ENCODE results near the gene RNF40.
"Not testable (repeated sequence)": the region's sequence is repeated elsewhere in the genome, so short reads cannot be mapped to it uniquely, and the experiment has no call there.

Gene RNF40

GRCh38 chr16:30794634-30795033 is 32.5 kb downstream of the RNF40 start:
- Histone ChIP-seq H3K4me3 (ENCODE audit: insufficient read depth, low read depth, low read length) (no peak overlapping the region), H3K27me3 (ENCODE audit: control insufficient read depth, insufficient read depth, low read length, poor library complexity, severe bottlenecking) (no peaks in the 10 kb centered on the region), H3K36me3 (ENCODE audit: control insufficient read depth, insufficient read depth, low read length) (no peaks in the 10 kb centered on the region), H3K9me3 (ENCODE audit: control insufficient read depth, low read length) (no peaks in the 10 kb centered on the region), H3K4me1 (ENCODE audit: control insufficient read depth, insufficient read depth, low read length) (no peaks in the 10 kb centered on the region), H3K27ac (ENCODE audit: insufficient read depth, low read depth, low read length, poor library complexity, severe bottlenecking) (no peak overlapping the region)
- 86 to 87% methylated on average over 3 of the region's 3 CpGs for WGBS, 2 experiments

- WGBS, 2 experiments, result 84 to 85% methylated on average over 8 of the region's 8 CpGs
- Histone ChIP-seq H3K27me3 (ENCODE audit: control insufficient read depth, insufficient read depth, low read length, poor library complexity, severe bottlenecking) (peaks cover 5% of the 10 kb centered on the region), H3K36me3 (ENCODE audit: control insufficient read depth, insufficient read depth, low read length) (no peaks in the 10 kb centered on the region), H3K9me3 (ENCODE audit: control insufficient read depth, low read length) (no peaks in the 10 kb centered on the region), H3K4me3 (ENCODE audit: insufficient read depth, low read depth, low read length) (no peak overlapping the region), H3K4me1 (ENCODE audit: control insufficient read depth, insufficient read depth, low read length) (no peaks in the 10 kb centered on the region), H3K27ac (ENCODE audit: insufficient read depth, low read depth, low read length, poor library complexity, severe bottlenecking) (no peak overlapping the region)
Observed at GRCh38 chr16:30797670-30798309, 35.7 kb downstream of the RNF40 start.

GRCh38 chr16:30802936-30803335 is 40.8 kb downstream of the RNF40 start:
- Histone ChIP-seq H3K4me3 (ENCODE audit: insufficient read depth, low read depth, low read length) (no peak overlapping the region), H3K27me3 (ENCODE audit: control insufficient read depth, insufficient read depth, low read length, poor library complexity, severe bottlenecking) (peaks cover 30% of the 10 kb centered on the region), H3K4me1 (ENCODE audit: control insufficient read depth, insufficient read depth, low read length) (no peaks in the 10 kb centered on the region), H3K27ac (ENCODE audit: insufficient read depth, low read depth, low read length, poor library complexity, severe bottlenecking) (no peak overlapping the region), H3K36me3 (ENCODE audit: control insufficient read depth, insufficient read depth, low read length) (no peaks in the 10 kb centered on the region), H3K9me3 (ENCODE audit: control insufficient read depth, low read length) (no peaks in the 10 kb centered on the region)
- WGBS, 2 experiments, result 75 to 86% methylated on average over 3 of the region's 3 CpGs

GRCh38 chr16:30805056-30805369 is 42.9 kb downstream of the RNF40 start:
- Histone ChIP-seq H3K27ac (ENCODE audit: insufficient read depth, low read depth, low read length, poor library complexity, severe bottlenecking) (no peak overlapping the region), H3K4me3 (ENCODE audit: insufficient read depth, low read depth, low read length) (peak overlapping the region; percentile 65), H3K27me3 (ENCODE audit: control insufficient read depth, insufficient read depth, low read length, poor library complexity, severe bottlenecking) (peaks cover 27% of the 10 kb centered on the region), H3K9me3 (ENCODE audit: control insufficient read depth, low read length) (no peaks in the 10 kb centered on the region), H3K4me1 (ENCODE audit: control insufficient read depth, insufficient read depth, low read length) (no peaks in the 10 kb centered on the region), H3K36me3 (ENCODE audit: control insufficient read depth, insufficient read depth, low read length) (no peaks in the 10 kb centered on the region)
- WGBS, 2 experiments, result 73% methylated on average over 8 of the region's 8 CpGs

- H3K27ac ChIP-seq (ENCODE audit: insufficient read depth, low read depth, low read length, poor library complexity, severe bottlenecking), result no peak overlapping the region
- 3% methylated on average over 62 of the region's 62 CpGs for WGBS, 2 experiments
- peaks cover 25% of the 10 kb centered on the region for H3K27me3 ChIP-seq (ENCODE audit: control insufficient read depth, insufficient read depth, low read length, poor library complexity, severe bottlenecking)
- no peaks in the 10 kb centered on the region for H3K4me1 ChIP-seq (ENCODE audit: control insufficient read depth, insufficient read depth, low read length)
- peak overlapping the region; percentile 65 for H3K4me3 ChIP-seq (ENCODE audit: insufficient read depth, low read depth, low read length)
- H3K36me3 ChIP-seq (ENCODE audit: control insufficient read depth, insufficient read depth, low read length), result no peaks in the 10 kb centered on the region
- H3K9me3 ChIP-seq (ENCODE audit: control insufficient read depth, low read length), result no peaks in the 10 kb centered on the region
Observed at GRCh38 chr16:30805370-30806169, 43.4 kb downstream of the RNF40 start.

- H3K4me3 ChIP-seq (ENCODE audit: insufficient read depth, low read depth, low read length), result no peak overlapping the region
- no peaks in the 10 kb centered on the region for H3K36me3 ChIP-seq (ENCODE audit: control insufficient read depth, insufficient read depth, low read length)
- 95 to 98% methylated on average over 5 of the region's 5 CpGs for WGBS, 2 experiments
- H3K9me3 ChIP-seq (ENCODE audit: control insufficient read depth, low read length), result no peaks in the 10 kb centered on the region
- peaks cover 35% of the 10 kb centered on the region for H3K27me3 ChIP-seq (ENCODE audit: control insufficient read depth, insufficient read depth, low read length, poor library complexity, severe bottlenecking)
- H3K27ac ChIP-seq (ENCODE audit: insufficient read depth, low read depth, low read length, poor library complexity, severe bottlenecking), result no peak overlapping the region
- no peaks in the 10 kb centered on the region for H3K4me1 ChIP-seq (ENCODE audit: control insufficient read depth, insufficient read depth, low read length)
Observed at GRCh38 chr16:30808146-30808545, 46.0 kb downstream of the RNF40 start.

- H3K9me3 ChIP-seq (ENCODE audit: control insufficient read depth, low read length); H3K27ac ChIP-seq (ENCODE audit: insufficient read depth, low read depth, low read length, poor library complexity, severe bottlenecking); H3K4me3 ChIP-seq (ENCODE audit: insufficient read depth, low read depth, low read length); H3K36me3 ChIP-seq (ENCODE audit: control insufficient read depth, insufficient read depth, low read length); H3K4me1 ChIP-seq (ENCODE audit: control insufficient read depth, insufficient read depth, low read length): not testable (repeated sequence)
- WGBS, 2 experiments, result 74 to 80% methylated on average over 5 of the region's 5 CpGs
- H3K27me3 ChIP-seq (ENCODE audit: control insufficient read depth, insufficient read depth, low read length, poor library complexity, severe bottlenecking), result peaks cover 33% of the 10 kb centered on the region
Observed at GRCh38 chr16:30808890-30809426, 46.8 kb downstream of the RNF40 start.

GRCh38 chr16:30809675-30810074 is 47.6 kb downstream of the RNF40 start:
- peaks cover 33% of the 10 kb centered on the region for H3K27me3 ChIP-seq (ENCODE audit: control insufficient read depth, insufficient read depth, low read length, poor library complexity, severe bottlenecking)
- 72 to 73% methylated on average over 5 of the region's 5 CpGs for WGBS, 2 experiments

GRCh38 chr16:30813821-30814189 is 51.7 kb downstream of the RNF40 start:
- Histone ChIP-seq H3K4me3 (ENCODE audit: insufficient read depth, low read depth, low read length) (peak overlapping the region; percentile 25), H3K27ac (ENCODE audit: insufficient read depth, low read depth, low read length, poor library complexity, severe bottlenecking) (no peak overlapping the region), H3K4me1 (ENCODE audit: control insufficient read depth, insufficient read depth, low read length) (no peaks in the 10 kb centered on the region), H3K27me3 (ENCODE audit: control insufficient read depth, insufficient read depth, low read length, poor library complexity, severe bottlenecking) (peaks cover 15% of the 10 kb centered on the region), H3K9me3 (ENCODE audit: control insufficient read depth, low read length) (no peaks in the 10 kb centered on the region), H3K36me3 (ENCODE audit: control insufficient read depth, insufficient read depth, low read length) (no peaks in the 10 kb centered on the region)
- WGBS, 2 experiments, result 92 to 93% methylated on average over 3 of the region's 3 CpGs

More at GRCh38 chr16:30809675-30810074, 47.6 kb downstream of the RNF40 start:
- not testable (repeated sequence) for H3K27ac ChIP-seq (ENCODE audit: insufficient read depth, low read depth, low read length, poor library complexity, severe bottlenecking); H3K4me1 ChIP-seq (ENCODE audit: control insufficient read depth, insufficient read depth, low read length); H3K36me3 ChIP-seq (ENCODE audit: control insufficient read depth, insufficient read depth, low read length); H3K4me3 ChIP-seq (ENCODE audit: insufficient read depth, low read depth, low read length); H3K9me3 ChIP-seq (ENCODE audit: control insufficient read depth, low read length)

GRCh38 chr16:30816769-30817168 is 54.6 kb downstream of the RNF40 start:
- Histone ChIP-seq H3K4me3 (ENCODE audit: insufficient read depth, low read depth, low read length) (no peak overlapping the region), H3K27me3 (ENCODE audit: control insufficient read depth, insufficient read depth, low read length, poor library complexity, severe bottlenecking) (peaks cover 12% of the 10 kb centered on the region), H3K4me1 (ENCODE audit: control insufficient read depth, insufficient read depth, low read length) (no peaks in the 10 kb centered on the region), H3K27ac (ENCODE audit: insufficient read depth, low read depth, low read length, poor library complexity, severe bottlenecking) (no peak overlapping the region), H3K9me3 (ENCODE audit: control insufficient read depth, low read length) (no peaks in the 10 kb centered on the region), H3K36me3 (ENCODE audit: control insufficient read depth, insufficient read depth, low read length) (no peaks in the 10 kb centered on the region)
- WGBS, 2 experiments, result 80 to 84% methylated on average over 1 to 2 of the region's 2 CpGs

Measured in ectodermal cell (in vitro differentiated cells).